Caki2 (cell line): ENCODE data around the gene LBX1. TPM values are rescaled to one million over a fixed set of nuclear protein-coding genes. Genes with fewer than 3 reads are reported as not detected.

Experiments
- total RNA-seq: library from RNA; depleted of rRNA; stranded (reverse); fragments of >200 nt; shearing (Covaris generic); gene quantifications from 2 replicates; pipeline ENCODE4 v1.2.3, GENCODE V29; 2014; ENCODE audit warnings: low replicate concordance; rRNA removed

The LBX1 gene
- total RNA-seq, 1 experiment from 2014 or later = not detected

Other genes with a start within 250 kb of the LBX1 start
- gene MRPL43, start 242.0 kb downstream of the LBX1 start, total RNA-seq = 123 and 128 TPM in 2 replicates
- 5.2 and 10.7 TPM in 2 replicates for gene TWNK, start 241.9 kb downstream of the LBX1 start, total RNA-seq
- gene LZTS2, start 229.7 kb downstream of the LBX1 start, total RNA-seq = 35.5 and 37.2 TPM in 2 replicates
- 0.51 and 5.3 TPM in 2 replicates for gene PDZD7, start 198.3 kb downstream of the LBX1 start, total RNA-seq
- 46.5 and 48.4 TPM in 2 replicates for gene SFXN3, start 198.2 kb downstream of the LBX1 start, total RNA-seq
- gene KAZALD1, start 167.5 kb downstream of the LBX1 start, total RNA-seq = 35.4 and 44.5 TPM in 2 replicates
- gene TLX1, start 98.2 kb downstream of the LBX1 start, total RNA-seq = not detected in 2 replicates
- 4.8 and 11.3 TPM in 2 replicates for gene BTRC, start 124.7 kb upstream of the LBX1 start, total RNA-seq